H1 (cell line): Measurements from ENCODE around the gene GALNT17. TPM values are rescaled to one million over a fixed set of nuclear protein-coding genes. Genes with fewer than 3 reads are reported as not detected.
A peak's percentile ranks its signal among the peaks of the same experiment; 100 is the strongest.

Experiments
- CTCF ChIA-PET: fragments of 300-600 bp; sonication (Branson Sonifier 250); formaldehyde crosslinking; loops from one replicate; lab custom pipeline; 2021; ENCODE audit not compliant: partially characterized antibody; lab: Charles Lee
- POLR2A ChIA-PET: fragments of 300-600 bp; sonication (Branson Sonifier 250); formaldehyde crosslinking; loops from one replicate; lab custom pipeline; 2021; ENCODE audit warnings: inconsistent platforms; ENCODE audit not compliant: partially characterized antibody; lab: Charles Lee
- DNase-seq, 2 experiments: peaks; one replicate each; pipeline versions ENCODE4 v3.0.0 to v3.0.0-alpha.2; 2010 to 2022; ENCODE audit warnings: low spot score in 2 of 2, low read depth in 1 of 2, mixed read lengths in 1 of 2
- FAIRE-seq: peaks from 2 replicates; lab custom pipeline; 2011; peaks lifted over from hg19 to GRCh38; lab: Jason Lieb, UNC
- H2AFZ ChIP-seq: 2 replicates; pipeline ENCODE4 v1.8.1; 2012; ENCODE audit warnings: low read length, inconsistent platforms
- H2AK5ac ChIP-seq: 2 replicates; pipeline ENCODE4 v1.6.1; 2013; ENCODE audit warnings: low read depth, low read length
- H2BK120ac ChIP-seq: replicated peaks from 2 replicates; pipeline ENCODE3; 2013; ENCODE audit warnings: low read depth, low read length, inconsistent platforms
- H2BK12ac ChIP-seq: 2 replicates; pipeline ENCODE4 v1.6.1; 2013; ENCODE audit warnings: low read depth, low read length
- H2BK15ac ChIP-seq: 2 replicates; pipeline ENCODE4 v1.6.1; 2013; ENCODE audit warnings: low read length
- H2BK20ac ChIP-seq: 2 replicates; pipeline ENCODE4 v1.6.1; 2013; ENCODE audit warnings: low read length
- H2BK5ac ChIP-seq: 2 replicates; pipeline ENCODE4 v1.6.1; 2013; ENCODE audit warnings: low read depth, low read length
- H3K14ac ChIP-seq: 2 replicates; pipeline ENCODE4 v1.6.1; 2013; ENCODE audit warnings: inconsistent platforms; ENCODE audit not compliant: insufficient read length
- H3K18ac ChIP-seq: 2 replicates; pipeline ENCODE4 v1.6.1; 2013; ENCODE audit warnings: low read length; ENCODE audit errors: extremely low read depth
- H3K23ac ChIP-seq: 2 replicates; pipeline ENCODE4 v1.6.1; 2013; ENCODE audit warnings: inconsistent platforms; ENCODE audit not compliant: insufficient read length
- H3K23me2 ChIP-seq: 2 replicates; pipeline ENCODE4 v1.6.1; 2013; ENCODE audit warnings: low read depth, low read length
- H3K27ac ChIP-seq: 2 replicates; pipeline ENCODE4 v1.6.1; 2011; ENCODE audit warnings: low read depth, low read length, inconsistent platforms
- H3K27me3 ChIP-seq, 4 experiments: replicated peaks in 1 of 4; 1 replicate in 1 of 4; 2 replicates in 3 of 4; pipeline versions ENCODE4 v1.6.1 to v1.8.1; 2011 to 2013; ENCODE audit warnings: low read length in 3 of 4, mild to moderate bottlenecking in 3 of 4, inconsistent platforms in 2 of 4, mixed read lengths in 2 of 4, moderate library complexity in 1 of 4; ENCODE audit not compliant: control insufficient read depth in 3 of 4, insufficient read depth in 3 of 4; ENCODE audit errors: extremely low read depth in 1 of 4
- H3K36me3 ChIP-seq, 4 experiments: 2 replicates each; pipeline versions ENCODE4 v1.6.1 to v1.8.1; 2011 to 2013; ENCODE audit warnings: mild to moderate bottlenecking in 4 of 4, low read length in 3 of 4, moderate library complexity in 2 of 4, control low read depth in 1 of 4, inconsistent platforms in 1 of 4; ENCODE audit not compliant: insufficient read depth in 4 of 4, control insufficient read depth in 2 of 4
- H3K4ac ChIP-seq: replicated peaks from 2 replicates; pipeline ENCODE3; 2013; ENCODE audit warnings: low read length, low read depth, mixed read lengths, inconsistent platforms; ENCODE audit not compliant: insufficient read length
- H3K4me1 ChIP-seq, 4 experiments: replicated peaks in 1 of 4; 1 replicate in 1 of 4; 2 replicates in 3 of 4; pipeline versions ENCODE4 v1.6.1 to v1.8.1; 2011 to 2013; ENCODE audit warnings: low read length in 3 of 4, inconsistent platforms in 2 of 4, mixed read lengths in 1 of 4; ENCODE audit not compliant: insufficient read depth in 4 of 4, control insufficient read depth in 3 of 4
- H3K4me2 ChIP-seq, 2 experiments: 2 replicates each; pipeline versions ENCODE4 v1.6.1 to v1.8.1; 2011 to 2013; ENCODE audit warnings: low read depth in 2 of 2, low read length in 2 of 2, control low read depth in 1 of 2, inconsistent platforms in 1 of 2, mild to moderate bottlenecking in 1 of 2; ENCODE audit not compliant: insufficient read depth in 1 of 2
- H3K4me3 ChIP-seq, 4 experiments: fragments of 200-600, 300-600 bp in 1 of 4; sonication (generic), shearing (Covaris generic), sonication (Bioruptor Twin) in 1 of 4; 2 replicates each; pipeline versions ENCODE4 v1.5.1 to v1.8.1; 2011 to 2016; ENCODE audit warnings: low read length in 4 of 4, low read depth in 3 of 4, control low read depth in 2 of 4, inconsistent platforms in 2 of 4, mild to moderate bottlenecking in 2 of 4, mixed read lengths in 1 of 4, moderate library complexity in 1 of 4; ENCODE audit not compliant: insufficient read depth in 2 of 4; ENCODE audit errors: extremely low read depth in 1 of 4
- H3K56ac ChIP-seq: replicated peaks from 2 replicates; pipeline ENCODE3; 2013; ENCODE audit warnings: low read depth, mild to moderate bottlenecking, mixed read lengths, low read length, inconsistent platforms; ENCODE audit not compliant: insufficient read length
- H3K79me1 ChIP-seq: 2 replicates; pipeline ENCODE4 v1.6.1; 2013; ENCODE audit warnings: low read depth, low read length, control low read depth
- H3K79me2 ChIP-seq, 2 experiments: 2 replicates each; pipeline versions ENCODE4 v1.6.1 to v1.8.1; 2012 to 2013; ENCODE audit warnings: low read length in 2 of 2, mild to moderate bottlenecking in 2 of 2, inconsistent platforms in 1 of 2; ENCODE audit not compliant: insufficient read depth in 2 of 2, control insufficient read depth in 1 of 2
- H3K9ac ChIP-seq, 4 experiments: replicated peaks in 1 of 4; 1 replicate in 1 of 4; 2 replicates in 3 of 4; pipeline versions ENCODE4 v1.6.1 to v1.8.1; 2011 to 2013; ENCODE audit warnings: low read depth in 3 of 4, low read length in 3 of 4, control low read depth in 2 of 4, mild to moderate bottlenecking in 2 of 4, moderate library complexity in 2 of 4, inconsistent platforms in 1 of 4; ENCODE audit errors: extremely low read depth in 1 of 4
- H3K9me3 ChIP-seq, 2 experiments: 2 replicates each; pipeline versions ENCODE4 v1.6.1 to v1.8.1; 2012 to 2013; ENCODE audit warnings: mild to moderate bottlenecking in 2 of 2, moderate library complexity in 2 of 2, control low read depth in 1 of 2, inconsistent platforms in 1 of 2, low read depth in 1 of 2, low read length in 1 of 2, mixed read lengths in 1 of 2; ENCODE audit not compliant: insufficient read depth in 2 of 2
- H4K20me1 ChIP-seq, 2 experiments: replicated peaks in 1 of 2; 2 replicates each; pipeline versions ENCODE3 to v1.8.1; 2011 to 2013; ENCODE audit warnings: inconsistent platforms in 2 of 2, low read length in 2 of 2, mild to moderate bottlenecking in 1 of 2; ENCODE audit not compliant: insufficient read depth in 2 of 2, control insufficient read depth in 1 of 2
- H4K5ac ChIP-seq: 2 replicates; pipeline ENCODE4 v1.6.1; 2013; ENCODE audit warnings: low read length, low read depth, mixed read lengths, inconsistent platforms; ENCODE audit not compliant: insufficient read length
- H4K8ac ChIP-seq: 2 replicates; pipeline ENCODE4 v1.8.0; 2013; ENCODE audit warnings: mild to moderate bottlenecking, moderate library complexity, low read length, inconsistent platforms; ENCODE audit not compliant: insufficient read depth; ENCODE audit errors: extremely low read depth
- H4K91ac ChIP-seq: replicated peaks from 2 replicates; pipeline ENCODE3; 2013; ENCODE audit warnings: low read length, mixed read lengths, inconsistent platforms; ENCODE audit not compliant: insufficient read length
- ATF2 ChIP-seq: IDR thresholded peaks from 2 replicates; pipeline ENCODE4 v1.6.1; 2012; ENCODE audit warnings: low read length, inconsistent platforms
- BRCA1 ChIP-seq: IDR thresholded peaks from 2 replicates; pipeline ENCODE4 v1.6.1; 2012; ENCODE audit warnings: low read depth, low read length, improper control_type of control experiment
- CHD2 ChIP-seq: IDR thresholded peaks from 2 replicates; pipeline ENCODE4 v1.6.1; 2012; ENCODE audit warnings: low read length, improper control_type of control experiment
- EP300 ChIP-seq, 2 experiments: IDR thresholded peaks; 1 replicate in 1 of 2; 2 replicates in 1 of 2; pipeline ENCODE4 v1.6.1; 2011 to 2012; ENCODE audit warnings: low read depth in 2 of 2, low read length in 2 of 2, mild to moderate bottlenecking in 2 of 2, borderline replicate concordance in 1 of 2, inconsistent platforms in 1 of 2, moderate library complexity in 1 of 2
- GTF2F1 ChIP-seq: IDR thresholded peaks from 2 replicates; pipeline ENCODE4 v1.6.1; 2012; ENCODE audit warnings: low read depth, low read length, improper control_type of control experiment, borderline replicate concordance
- PHF8 ChIP-seq: fragments of 200-600 bp; sonication (generic); conservative IDR thresholded peaks from 2 replicates; pipeline ENCODE4 v1.7.1; 2012; ENCODE audit warnings: low read depth, mild to moderate bottlenecking, inconsistent platforms, low read length, moderate library complexity
- SAP30 ChIP-seq: fragments of 300-600 bp; sonication (generic); IDR thresholded peaks from 2 replicates; pipeline ENCODE4 v1.7.1; 2012; ENCODE audit warnings: low read length, moderate library complexity, mild to moderate bottlenecking, inconsistent platforms; ENCODE audit not compliant: insufficient read depth, insufficient replicate concordance
- SRF ChIP-seq: IDR thresholded peaks from 2 replicates; pipeline ENCODE4 v1.6.1; 2011; ENCODE audit warnings: mild to moderate bottlenecking, low read depth, low read length, moderate library complexity
- whole genome bisulfite sequencing, 2 experiments: shearing (Covaris generic) in 1 of 2; methylation state at CpG; one replicate each; pipeline versions ENCODE4 v1.1.6 to v1.1.7; 2013 to 2015; ENCODE audit warnings: low lambda C conversion rate in 2 of 2, mixed read lengths in 2 of 2, inconsistent platforms in 1 of 2, low coverage in 1 of 2, missing lambda C conversion rate in 1 of 2; ENCODE audit not compliant: insufficient replicate concordance in 2 of 2, insufficient coverage in 1 of 2, insufficient read length in 1 of 2; ENCODE audit errors: extremely low coverage in 1 of 2, missing lambda C conversion rate in 1 of 2; 5-methylcytosine and 5-hydroxymethylcytosine counted together
- polyA plus RNA-seq, 7 experiments: library from polyadenylated mRNA; depleted of rRNA in 3 of 7; stranded (reverse) in 5 of 7; unstranded in 2 of 7; fragments of >200 nt in 5 of 7; fragments of 200-250 nt in 2 of 7; gene quantifications; 1 replicate in 5 of 7; 2 replicates in 1 of 7; 4 replicates in 1 of 7; pipeline versions ENCODE4 v1.2.1 to v1.2.3, GENCODE V29; 2011 to 2013; ENCODE audit warnings: missing spikeins in 2 of 7, mixed read lengths in 2 of 7
- total RNA-seq: library from RNA; stranded (reverse); fragmentation: NEBNext Ultra II Directional; extraction: Animal tissue kit (Norgen Biotek cat#: 25700); gene quantifications from 2 replicates; pipeline ENCODE4 v1.2.1, GENCODE V29; 2021

Gene GALNT17
- total and polyA plus RNA-seq, 2 of the 8 experiments (the other 6 are each of a cell fraction or from before 2014, with no cell fraction given) = 37.7 to 47.0 TPM

GRCh38 chr7:71131256-71132126 is 453 bp upstream of the GALNT17 start:
- Histone ChIP-seq H2AK5ac (no peak overlapping the region), H3K79me1 (peaks cover 17% of the 10 kb centered on the region), H2BK15ac (no peak overlapping the region), H4K91ac (peak overlapping the region; percentile 64), H4K5ac (peak overlapping the region; percentile 16), H2BK20ac (no peak overlapping the region), H3K23me2 (peaks cover 17% of the 10 kb centered on the region), H4K20me1 (peaks cover 16 to 18% of the 10 kb centered on the region in 2 experiments), H2AFZ (no peak overlapping the region), H3K27me3 (no peaks in the 10 kb centered on the region), H3K27ac (peak overlapping the region; percentile 41; the same call in 1 of the 2 replicates), H3K4me1 (peaks cover 6 to 18% (median 11%) of the 10 kb centered on the region in 4 experiments; a peak in 6 of 7 replicates), H3K4me2 (peak overlapping the region; percentile 86 to 90), H3K4me3 (peak overlapping the region; percentile 70 to 86 (median 80)), H3K23ac (no peak overlapping the region), H3K9me3 (no peaks in the 10 kb centered on the region), H2BK5ac (peak overlapping the region; percentile 50; the same call in 1 of the 2 replicates), H4K8ac (peak overlapping the region; percentile 62; the same call in 1 of the 2 replicates), H3K4ac (no peak overlapping the region), H3K14ac (no peak overlapping the region), H3K18ac (peak overlapping the region; percentile 93), H3K36me3 (peaks cover 0 to 3% (median 0%) of the 10 kb centered on the region in 4 experiments; a peak in 1 of 8 replicates), H3K56ac (peak overlapping the region; percentile 85), H2BK120ac (no peak overlapping the region), H3K79me2 (peaks cover 27 to 50% of the 10 kb centered on the region in 2 experiments), H2BK12ac (no peak overlapping the region), H3K9ac (peak overlapping the region; percentile 26 to 86 (median 72))
- ChIA-PET POLR2A (interaction anchor here (0.6 to 2.0 kb wide), 12 partner anchors 15 to 602 kb away, joined by 3 to 9 read pairs (median 3); no protein-coding TSS in a partner anchor), CTCF (interaction anchor here (0.8 kb wide), 1 partner anchor 105 kb away, joined by 5 read pairs; no protein-coding TSS in a partner anchor)
- DNase-seq = peak in 1 of 2 experiments; percentile 87
- WGBS, 2 experiments = 1% methylated on average over 43 of the region's 113 CpGs; no CpG with 5 or more reads in 1 of the 2 experiments
- no peak for FAIRE-seq
- no peak for TF ChIP-seq EP300 (IDR thresholded peaks at IDR 0.05; ENCODE audit: borderline replicate concordance in 1 of 2, low read depth in 2 of 2, low read length in 2 of 2)
- no peak for TF ChIP-seq CHD2
- no peak for TF ChIP-seq SAP30
- TF ChIP-seq BRCA1 = no peak
- no peak for TF ChIP-seq SRF
- TF ChIP-seq PHF8 = peak; percentile 53; the same call in 1 of the 2 replicates
- no peak for TF ChIP-seq GTF2F1
- TF ChIP-seq ATF2 = no peak
